Measurements from ENCODE around the gene PDE4D. TPM values are rescaled to one million over a fixed set of nuclear protein-coding genes. Genes with fewer than 3 reads are reported as not detected.

The PDE4D gene
- total and polyA plus RNA-seq, 2 of the 4 experiments (the other 2 are of a cell fraction), result 1.4 to 7.9 TPM

GRCh38 chr5:59491945-59492344, 401.6 kb downstream of the PDE4D start:
- no peak overlapping the region for H4K91ac ChIP-seq (ENCODE audit: insufficient read depth, low read depth, low read length)
- H3K4me2 ChIP-seq (ENCODE audit: low read depth, low read length), result no peak overlapping the region
- H2BK15ac ChIP-seq (ENCODE audit: low read depth, low read length), result no peak overlapping the region
- no peaks in the 10 kb centered on the region for H3K4me1 ChIP-seq (ENCODE audit: control insufficient read depth, insufficient read depth, low read length)
- 100% methylated on average over 1 of the region's 1 CpG; no CpG with 5 or more reads in 1 of the 2 experiments for WGBS, 2 experiments (ENCODE audit: extremely low coverage in 2 of 2, insufficient read length in 1 of 2)
- no peaks in the 10 kb centered on the region for H3K9me1 ChIP-seq (ENCODE audit: insufficient read depth, low read length)
- no peak overlapping the region for H3K9ac ChIP-seq (ENCODE audit: low read depth, low read length)
- in situ Hi-C loops (cut with MboI; ENCODE audit: low sequenced_read_pairs) (no loop called here), intact Hi-C loops (cut with micrococcal nuclease) (loop anchor here (5.0 kb wide), 1 partner anchor 305 kb away; no protein-coding TSS in a partner anchor), dilution Hi-C loops (cut with HindIII; ENCODE audit: low sequenced_read_pairs, unreplicated experiment) (no loop called here)
- no peak overlapping the region for H3K4ac ChIP-seq (ENCODE audit: low read depth, low read length)
- CTCF ChIA-PET, result no interaction called here
- H2AK9ac ChIP-seq (replicated peaks; ENCODE audit: low read depth, low read length, poor library complexity), result no peak overlapping the region
- TF ChIP-seq SMC3 (IDR thresholded peaks at IDR 0.05; ENCODE audit: low read depth, low read length) (no peak), NFE2L2 (IDR thresholded peaks at IDR 0.05; ENCODE audit: low read depth, low read length) (no peak), CHD1 (IDR thresholded peaks at IDR 0.05; ENCODE audit: low read depth, low read length) (no peak), MXI1 (IDR thresholded peaks at IDR 0.05; ENCODE audit: borderline replicate concordance, low read depth, low read length) (no peak), CTCF (conservative IDR thresholded peaks at IDR 0.05; ENCODE audit: low read depth, low read length) (no peak), USF2 (IDR thresholded peaks at IDR 0.05; ENCODE audit: low read depth, low read length) (no peak), BHLHE40 (IDR thresholded peaks at IDR 0.05; ENCODE audit: low read depth, low read length) (no peak), RAD21 (IDR thresholded peaks at IDR 0.05; ENCODE audit: low read length) (no peak), RCOR1 (IDR thresholded peaks at IDR 0.05; ENCODE audit: insufficient replicate concordance, low read length) (no peak), POLR2A (IDR thresholded peaks at IDR 0.05; ENCODE audit: low read depth, low read length) (no peak), MAZ (IDR thresholded peaks at IDR 0.05; ENCODE audit: borderline replicate concordance, low read depth, low read length) (no peak), MAFK (IDR thresholded peaks at IDR 0.05; ENCODE audit: low read depth, low read length) (no peak), RFX5 (IDR thresholded peaks at IDR 0.05; ENCODE audit: low read depth, low read length) (no peak)
- H3K27ac ChIP-seq (ENCODE audit: insufficient read depth, low read length), result no peak overlapping the region
- no peak overlapping the region for H3K23ac ChIP-seq (ENCODE audit: low read depth, low read length)
- no peak overlapping the region for H3K4me3 ChIP-seq (ENCODE audit: insufficient read depth, low read depth, low read length)
- no peak overlapping the region for H4K8ac ChIP-seq (ENCODE audit: low read depth in 2 of 2, low read length in 2 of 2)
- ATAC-seq (ENCODE audit: low read depth), result no peak
- H3K79me1 ChIP-seq (ENCODE audit: low read depth in 1 of 2, low read length in 2 of 2), result no peaks in the 10 kb centered on the region
- no peaks in the 10 kb centered on the region for H3K36me3 ChIP-seq (ENCODE audit: control insufficient read depth, insufficient read depth, low read length)
- POLR2A ChIA-PET (ENCODE audit: unreplicated experiment), result no interaction called here
- no peak for DNase-seq
- H3K56ac ChIP-seq (ENCODE audit: extremely low read depth, insufficient read depth, low read length), result no peak overlapping the region
- no peak overlapping the region for H2BK5ac ChIP-seq (ENCODE audit: low read depth, low read length, poor library complexity, severe bottlenecking)
- no peak overlapping the region for H2BK120ac ChIP-seq (ENCODE audit: low read depth, low read length)
- no peak overlapping the region for H3K18ac ChIP-seq (ENCODE audit: low read depth, low read length)
- no peak overlapping the region for H4K5ac ChIP-seq (ENCODE audit: low read depth, low read length)
- no peaks in the 10 kb centered on the region for H3K9me3 ChIP-seq (ENCODE audit: control insufficient read depth, insufficient read depth, low read length)
- H2AFZ ChIP-seq (replicated peaks; ENCODE audit: low read length, poor library complexity), result no peak overlapping the region
- peaks cover 1% of the 10 kb centered on the region; the same call in 1 of the 2 replicates for H3K27me3 ChIP-seq (ENCODE audit: control insufficient read depth, insufficient read depth, low read length)
- H4K20me1 ChIP-seq (ENCODE audit: insufficient read depth, low read length), result no peaks in the 10 kb centered on the region
- no peak overlapping the region for H3K14ac ChIP-seq (replicated peaks; ENCODE audit: low read depth, low read length)
- no peak overlapping the region for H2BK20ac ChIP-seq (ENCODE audit: low read depth, low read length)
- no peak overlapping the region for H2AK5ac ChIP-seq (ENCODE audit: low read depth, low read length)
- BruUV-seq (replicated peaks), result no TSS peak

All from IMR-90 (cell line).